CD4-positive, alpha-beta memory T cell (primary cell): ENCODE results near the gene MAN1A1. TPM values are rescaled to one million over a fixed set of nuclear protein-coding genes. Genes with fewer than 3 reads are reported as not detected.
"Not testable (repeated sequence)": the region's sequence is repeated elsewhere in the genome, so short reads cannot be mapped to it uniquely, and the experiment has no call there.

Experiments
- CTCF ChIA-PET: fragments of 350-600 bp; sonication (Branson Sonifier 250); formaldehyde crosslinking; loops from one replicate; lab custom pipeline; 2021; ENCODE audit warnings: inconsistent platforms; ENCODE audit not compliant: partially characterized antibody; lab: Charles Lee
- POLR2A ChIA-PET: fragments of 350-600 bp; sonication (Branson Sonifier 250); formaldehyde crosslinking; loops from one replicate; lab custom pipeline; 2021; ENCODE audit not compliant: partially characterized antibody; lab: Charles Lee
- DNase-seq, 5 donors: peaks; one replicate each; pipeline versions ENCODE4 v3.0.0 to v3.0.0-alpha.2; 2020 to 2022; ENCODE audit warnings: mixed read lengths in 1 of 5
- H3K27ac ChIP-seq: one replicate; pipeline ENCODE4 v1.7.0; 2013; ENCODE audit warnings: low read depth, low read length
- H3K27me3 ChIP-seq: 2 replicates; pipeline ENCODE4 v1.7.0; 2013; ENCODE audit warnings: mild to moderate bottlenecking, low read length, moderate library complexity; ENCODE audit not compliant: insufficient read depth
- H3K36me3 ChIP-seq: 2 replicates; pipeline ENCODE4 v1.7.0; 2013; ENCODE audit warnings: mild to moderate bottlenecking, low read length, moderate library complexity; ENCODE audit not compliant: insufficient read depth
- H3K4me1 ChIP-seq: 2 replicates; pipeline ENCODE4 v1.7.0; 2013; ENCODE audit warnings: mild to moderate bottlenecking, low read length, moderate library complexity; ENCODE audit not compliant: insufficient read depth
- H3K4me3 ChIP-seq, 2 donors: one replicate each; pipeline ENCODE4 v1.7.0; 2013; ENCODE audit warnings: low read length in 2 of 2, mild to moderate bottlenecking in 1 of 2
- H3K9me3 ChIP-seq, 2 donors: one replicate each; pipeline ENCODE4 v1.7.0; 2013; ENCODE audit warnings: low read length in 2 of 2, control low read depth in 1 of 2; ENCODE audit not compliant: control insufficient read depth in 1 of 2
- H3K27ac Mint-ChIP-seq, 7 donors: one replicate each; pipeline ENCODE4 v1.8.0; 2020 to 2021; ENCODE audit warnings: mixed read lengths in 7 of 7, mild to moderate bottlenecking in 6 of 7, inconsistent platforms in 3 of 7, moderate library complexity in 3 of 7
- H3K27me3 Mint-ChIP-seq, 2 donors: one replicate each; pipeline ENCODE4 v1.8.0; 2020 to 2021; ENCODE audit warnings: mixed read lengths in 2 of 2
- H3K36me3 Mint-ChIP-seq, 2 donors: one replicate each; pipeline ENCODE4 v1.8.0; 2020 to 2021; ENCODE audit warnings: mixed read lengths in 2 of 2, inconsistent platforms in 1 of 2, mild to moderate bottlenecking in 1 of 2
- H3K4me1 Mint-ChIP-seq, 4 donors: one replicate each; pipeline ENCODE4 v1.8.0; 2020 to 2021; ENCODE audit warnings: mixed read lengths in 4 of 4, mild to moderate bottlenecking in 1 of 4
- H3K4me3 Mint-ChIP-seq, 8 donors: one replicate each; pipeline ENCODE4 v1.8.0; 2020 to 2021; ENCODE audit warnings: mixed read lengths in 8 of 8, mild to moderate bottlenecking in 7 of 8, moderate library complexity in 6 of 8, inconsistent platforms in 3 of 8
- H3K9me3 Mint-ChIP-seq, 8 donors: one replicate each; pipeline ENCODE4 v1.8.0; 2020 to 2021; ENCODE audit warnings: mixed read lengths in 8 of 8, mild to moderate bottlenecking in 5 of 8, inconsistent platforms in 3 of 8, moderate library complexity in 1 of 8
- intact Hi-C: fragments of 100-400 bp; cut with micrococcal nuclease; formaldehyde crosslinking; loops from one replicate; pipeline ENCODE4 v1.15.1; 2023
- polyA plus RNA-seq, 2 donors: library from polyadenylated mRNA; unstranded; fragments of 300-500 nt; fragmentation: Illumina TruSeq; gene quantifications; one replicate each; pipeline ENCODE4 v1.2.3, GENCODE V29; 2021
- total RNA-seq, 2 experiments: library from RNA; stranded (reverse); gene quantifications; one replicate each; pipeline ENCODE4 v1.2.3, GENCODE V29; 2021

Gene MAN1A1
- total and polyA plus RNA-seq, 4 experiments from 2014 or later = 12.3 to 14.7 (median 12.3) TPM

GRCh38 chr6:119171088-119171841 lies 178.3 kb downstream of the MAN1A1 start:
- Histone ChIP-seq H3K36me3 (no peaks in the 10 kb centered on the region), H3K27ac (no peak overlapping the region), H3K9me3 (no peaks in the 10 kb centered on the region), H3K4me1 (no peaks in the 10 kb centered on the region), H3K4me3 (no peak overlapping the region), H3K27me3 (peaks cover 5% of the 10 kb centered on the region)
- DNase-seq = no peak
- Mint-ChIP-seq H3K36me3 (no peaks in the 10 kb centered on the region), H3K27ac (no peak overlapping the region), H3K9me3 (peaks cover 0 to 2% (median 0%) of the 10 kb centered on the region in 8 donors), H3K27me3 (peaks cover 0 to 6% of the 10 kb centered on the region in 2 donors), H3K4me3 (no peak overlapping the region), H3K4me1 (no peaks in the 10 kb centered on the region)
- CTCF ChIA-PET = no interaction called here
- POLR2A ChIA-PET = no interaction called here
- intact Hi-C loops = no loop called here

GRCh38 chr6:119170447-119171087 lies 179.0 kb downstream of the MAN1A1 start:
- Mint-ChIP-seq H3K4me3 (no peak overlapping the region), H3K9me3 (peaks cover 0 to 2% (median 0%) of the 10 kb centered on the region in 8 donors), H3K27me3 (peaks cover 5 to 9% of the 10 kb centered on the region in 2 donors), H3K4me1 (no peaks in the 10 kb centered on the region), H3K27ac (no peak overlapping the region), H3K36me3 (no peaks in the 10 kb centered on the region)
- no peak for DNase-seq
- intact Hi-C loops = no loop called here
- H3K27me3 ChIP-seq = peaks cover 5% of the 10 kb centered on the region
- no peak overlapping the region for H3K27ac ChIP-seq
- no peaks in the 10 kb centered on the region for H3K4me1 ChIP-seq
- POLR2A ChIA-PET = no interaction called here
- CTCF ChIA-PET = no interaction called here
- H3K4me3 ChIP-seq = no peak overlapping the region
- H3K36me3 ChIP-seq = no peaks in the 10 kb centered on the region
- no peaks in the 10 kb centered on the region for H3K9me3 ChIP-seq

DNA sequence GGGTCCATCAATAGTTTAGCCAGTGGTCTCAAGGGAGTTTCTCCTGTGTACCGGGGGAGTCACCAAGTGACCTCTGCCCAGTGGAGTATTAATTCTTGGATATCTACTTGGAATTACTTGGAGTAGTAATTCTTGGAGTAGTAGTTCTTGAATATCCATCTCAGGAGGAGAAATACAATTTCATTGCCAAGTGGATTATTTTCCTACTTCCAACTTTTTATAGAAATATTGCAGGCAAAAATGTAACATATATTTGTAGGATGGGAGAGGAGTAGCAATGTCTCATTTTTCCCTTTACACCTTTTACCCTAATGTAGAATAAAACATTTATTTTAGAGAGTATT lies 179.5 kb downstream of the MAN1A1 start:
- Mint-ChIP-seq H3K9me3 (peaks cover 0 to 2% (median 0%) of the 10 kb centered on the region in 8 donors), H3K36me3 (no peaks in the 10 kb centered on the region), H3K27me3 (peaks cover 6 to 10% of the 10 kb centered on the region in 2 donors), H3K4me3 (no peak overlapping the region), H3K4me1 (no peaks in the 10 kb centered on the region), H3K27ac (no peak overlapping the region)
- Histone ChIP-seq H3K9me3 (no peaks in the 10 kb centered on the region), H3K27me3 (peaks cover 5% of the 10 kb centered on the region), H3K4me1 (no peaks in the 10 kb centered on the region), H3K36me3 (no peaks in the 10 kb centered on the region), H3K27ac (no peak overlapping the region), H3K4me3 (no peak overlapping the region)
- ChIA-PET POLR2A (no interaction called here), CTCF (no interaction called here)
- no peak for DNase-seq
- intact Hi-C loops = no loop called here

DNA sequence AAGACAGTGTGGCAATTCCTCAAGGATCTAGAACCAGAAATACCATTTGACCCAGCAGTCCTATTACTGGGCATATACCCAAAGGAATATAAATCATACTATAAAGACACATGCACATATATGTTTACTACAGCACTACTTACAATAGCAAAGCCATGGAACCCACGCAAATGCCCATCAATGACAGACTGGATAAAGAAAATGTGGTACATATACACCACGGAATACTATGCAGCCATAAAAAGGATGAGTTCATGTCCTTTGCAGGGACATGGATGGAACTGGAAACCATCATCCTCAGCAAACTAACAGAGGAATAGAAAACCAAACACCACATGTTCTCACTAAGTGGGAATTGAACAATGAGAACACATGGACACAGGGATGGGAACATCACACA lies 180.2 kb downstream of the MAN1A1 start:
- H3K9me3 Mint-ChIP-seq, H3K36me3 ChIP-seq, H3K9me3 ChIP-seq, POLR2A ChIA-PET, H3K4me3 ChIP-seq, intact Hi-C loops, H3K4me3 Mint-ChIP-seq, DNase-seq, H3K4me1 ChIP-seq, H3K4me1 Mint-ChIP-seq, CTCF ChIA-PET, H3K36me3 Mint-ChIP-seq, H3K27ac Mint-ChIP-seq, H3K27ac ChIP-seq, H3K27me3 ChIP-seq: not testable (repeated sequence)
- H3K27me3 Mint-ChIP-seq = peaks cover 6 to 10% of the 10 kb centered on the region in 2 donors

DNA sequence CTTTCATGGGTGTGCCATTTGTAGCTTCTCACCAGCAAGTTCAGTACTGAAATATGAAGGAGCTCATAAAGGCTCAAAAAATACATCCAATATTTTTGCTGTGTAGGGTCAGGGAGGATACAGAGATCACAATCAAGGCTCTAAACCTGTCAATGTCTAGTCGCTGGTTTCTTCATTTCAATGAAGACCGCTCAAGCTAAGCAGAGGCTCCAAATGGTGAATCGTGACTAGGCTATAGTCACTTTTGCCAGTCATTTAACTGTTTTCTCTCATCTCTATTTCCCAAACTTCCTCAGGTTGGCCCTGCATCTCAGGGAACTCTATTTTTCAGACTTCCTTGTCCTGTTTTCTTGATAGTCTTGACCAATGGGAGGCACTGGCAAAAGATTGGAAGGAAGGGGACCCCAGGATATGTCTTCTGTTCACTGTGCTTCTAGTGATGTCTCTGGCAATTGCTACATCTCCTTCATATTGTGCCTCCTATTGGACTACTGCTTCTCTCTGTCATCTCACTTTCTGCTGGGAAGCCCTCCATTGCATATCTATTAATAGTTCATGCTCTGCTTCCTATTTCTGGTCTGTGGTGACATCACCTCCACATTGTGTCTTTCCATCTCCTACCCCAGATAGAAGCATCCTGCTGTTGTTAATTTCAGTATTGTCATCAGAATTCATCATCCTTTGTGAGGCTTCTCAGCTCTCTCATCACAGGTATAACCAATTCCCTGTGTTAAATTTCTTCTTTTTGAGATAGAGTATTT lies 183.4 kb downstream of the MAN1A1 start:
- POLR2A ChIA-PET = no interaction called here
- no peak overlapping the region for H3K4me3 ChIP-seq
- peaks cover 0 to 2% (median 0%) of the 10 kb centered on the region in 8 donors for H3K9me3 Mint-ChIP-seq

DNA sequence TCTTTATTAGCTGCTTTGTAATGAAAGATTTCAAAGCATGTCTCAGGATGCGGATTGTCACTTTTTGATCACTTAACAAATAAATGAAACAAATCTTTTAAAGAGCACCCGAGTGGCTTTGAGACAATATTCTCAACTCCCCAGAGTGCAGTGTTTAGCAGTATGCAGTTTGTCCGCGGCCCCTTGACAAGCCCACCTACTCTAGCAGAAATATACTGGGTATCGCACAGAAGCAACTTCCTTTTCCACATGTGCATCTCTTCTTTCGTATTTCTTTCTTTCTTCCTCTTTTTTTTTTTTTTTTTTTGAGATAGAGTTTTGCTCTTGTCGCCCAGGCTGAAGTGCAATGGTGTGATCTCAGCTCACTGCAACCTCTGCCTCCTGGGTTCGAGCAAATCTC lies 186.6 kb downstream of the MAN1A1 start:
- Histone ChIP-seq H3K27me3 (peaks cover 5% of the 10 kb centered on the region), H3K36me3 (no peaks in the 10 kb centered on the region), H3K9me3 (no peaks in the 10 kb centered on the region), H3K4me1 (no peaks in the 10 kb centered on the region), H3K4me3 (no peak overlapping the region), H3K27ac (no peak overlapping the region)
- intact Hi-C loops = no loop called here
- ChIA-PET POLR2A (no interaction called here), CTCF (no interaction called here)
- peaks cover 21 to 24% of the 10 kb centered on the region in 2 donors for H3K27me3 Mint-ChIP-seq
- peaks cover 0 to 2% (median 0%) of the 10 kb centered on the region in 8 donors for H3K9me3 Mint-ChIP-seq
- H3K4me1 Mint-ChIP-seq = no peaks in the 10 kb centered on the region
- H3K27ac Mint-ChIP-seq = no peak overlapping the region
- no peak overlapping the region for H3K4me3 Mint-ChIP-seq
- DNase-seq = no peak
- no peaks in the 10 kb centered on the region for H3K36me3 Mint-ChIP-seq

More for the DNA sequence above, 183.4 kb downstream of the MAN1A1 start:
- Histone ChIP-seq H3K4me1 (no peaks in the 10 kb centered on the region), H3K36me3 (no peaks in the 10 kb centered on the region), H3K27me3 (peaks cover 5% of the 10 kb centered on the region), H3K27ac (no peak overlapping the region), H3K9me3 (no peaks in the 10 kb centered on the region)
- no peaks in the 10 kb centered on the region for H3K4me1 Mint-ChIP-seq
- H3K4me3 Mint-ChIP-seq = no peak overlapping the region
- CTCF ChIA-PET = no interaction called here
- H3K27me3 Mint-ChIP-seq = peaks cover 13 to 14% of the 10 kb centered on the region in 2 donors
- DNase-seq = no peak
- H3K36me3 Mint-ChIP-seq = no peaks in the 10 kb centered on the region
- H3K27ac Mint-ChIP-seq = no peak overlapping the region
- intact Hi-C loops = no loop called here

DNA sequence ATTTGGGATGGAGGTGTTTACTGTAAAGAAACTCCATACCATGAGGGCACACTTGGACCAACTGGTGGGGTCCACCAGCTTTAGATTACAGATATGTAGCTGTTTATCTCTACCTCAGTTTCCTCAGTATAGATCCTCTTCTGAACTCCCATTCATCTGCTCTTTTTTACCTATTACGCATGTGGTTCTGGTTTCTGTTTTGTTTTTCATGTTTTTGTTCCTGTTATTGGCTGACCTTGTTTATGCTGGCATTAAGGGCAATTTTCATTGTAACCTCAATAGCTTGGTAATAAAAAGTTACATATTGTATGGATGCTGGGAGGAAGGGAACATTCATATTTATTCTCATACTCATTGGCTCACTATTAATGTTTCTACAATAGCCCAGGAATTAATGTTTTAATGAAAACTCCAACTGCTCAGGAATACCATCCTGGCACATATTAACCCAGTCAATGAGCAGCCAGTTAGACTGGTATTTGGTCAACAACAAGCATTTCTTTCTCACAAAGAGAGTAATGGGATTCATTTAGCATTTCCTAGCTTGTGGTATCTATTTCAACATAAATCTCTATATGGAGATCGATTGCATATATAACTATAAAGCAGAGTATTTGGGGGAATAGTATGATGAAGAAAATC lies 187.3 kb downstream of the MAN1A1 start:
- Histone ChIP-seq H3K36me3 (no peaks in the 10 kb centered on the region), H3K27me3 (peaks cover 5% of the 10 kb centered on the region), H3K4me1 (no peaks in the 10 kb centered on the region), H3K27ac (no peak overlapping the region), H3K4me3 (no peak overlapping the region), H3K9me3 (no peaks in the 10 kb centered on the region)
- no peak for DNase-seq
- intact Hi-C loops = no loop called here
- Mint-ChIP-seq H3K27ac (no peak overlapping the region), H3K9me3 (peaks cover 0 to 2% (median 0%) of the 10 kb centered on the region in 8 donors), H3K4me3 (no peak overlapping the region), H3K27me3 (peaks cover 23 to 24% of the 10 kb centered on the region in 2 donors), H3K36me3 (no peaks in the 10 kb centered on the region), H3K4me1 (no peaks in the 10 kb centered on the region)
- CTCF ChIA-PET = interaction anchor here (1.0 kb wide), 2 partner anchors 33 to 52 kb away, joined by 3 to 4 read pairs; no protein-coding TSS in a partner anchor
- POLR2A ChIA-PET = no interaction called here
